GM21528 (cell line): ENCODE data around the gene ACOX1.
"Not testable (repeated sequence)": the region's sequence is repeated elsewhere in the genome, so short reads cannot be mapped to it uniquely, and the experiment has no call there.

Experiments
- ATAC-seq: cut with Tn5 transposase; IDR thresholded peaks from one replicate; pipeline ENCODE4 v1.9.1; 2021; ENCODE audit warnings: mild to moderate bottlenecking, moderate library complexity; ENCODE audit not compliant: unreplicated experiment, low FRiP score

ACOX1 gene

DNA sequence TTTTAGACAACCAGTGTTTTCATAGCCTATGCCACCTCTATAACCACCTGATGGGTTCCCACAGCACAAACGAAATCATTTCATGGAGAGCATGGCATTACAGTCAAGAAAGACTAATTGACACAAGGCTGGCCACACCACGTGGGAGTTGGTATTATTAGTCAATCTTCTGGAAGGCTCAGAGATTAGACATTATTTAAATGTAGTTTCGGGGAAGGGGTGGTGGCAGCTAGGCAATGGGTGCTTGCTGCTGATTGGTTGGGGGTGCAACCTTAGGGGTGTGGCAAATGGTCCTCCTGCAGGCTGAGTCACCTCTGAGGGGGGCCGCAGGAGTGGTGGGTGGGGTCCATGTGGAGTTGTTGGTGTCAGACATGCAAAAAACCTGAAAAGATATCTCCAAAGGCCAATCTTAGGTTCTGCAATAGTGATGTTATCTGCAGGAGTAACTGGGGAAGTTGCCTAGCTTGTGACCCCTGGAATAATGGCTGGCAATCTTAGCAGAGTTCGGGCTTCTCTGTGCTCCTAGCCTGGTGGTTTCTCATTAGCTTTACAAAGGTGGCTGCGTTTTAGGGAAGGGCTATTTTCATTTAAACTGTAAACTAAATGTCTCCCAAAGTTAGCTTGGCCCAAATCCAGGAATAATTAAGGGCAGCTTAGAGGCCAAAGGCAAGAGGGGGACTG is 4.7 kb upstream of the ACOX1 start:
- no peak for ATAC-seq

DNA sequence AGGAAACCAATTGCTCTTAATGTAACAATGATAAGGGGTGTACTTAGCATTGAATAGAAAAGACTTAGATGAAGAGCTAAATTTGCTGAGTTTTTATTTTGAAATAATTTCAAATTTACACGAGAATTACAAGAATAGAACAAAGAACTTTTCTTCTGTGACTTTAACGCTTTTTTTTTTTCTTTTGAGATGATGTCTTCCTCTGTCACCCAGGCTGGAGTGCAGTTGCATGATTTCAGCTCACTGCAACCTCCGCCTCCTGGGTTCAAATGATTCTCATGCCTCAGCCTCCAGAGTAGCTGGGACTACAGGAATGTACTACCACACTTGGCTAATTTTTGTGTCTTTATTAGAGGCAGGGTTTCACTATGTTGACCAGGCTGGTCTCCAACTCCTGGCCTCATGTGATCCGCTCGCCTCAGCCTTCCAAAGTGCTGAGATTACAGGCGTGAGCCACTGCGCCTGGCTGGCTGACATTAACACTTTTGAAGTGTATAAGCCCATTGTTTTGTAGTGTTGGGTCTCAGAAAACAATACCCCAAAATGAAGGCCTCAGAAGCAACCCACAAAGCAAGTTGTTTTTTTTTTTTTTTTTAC is 2.2 kb upstream of the ACOX1 start:
- no peak for ATAC-seq

DNA sequence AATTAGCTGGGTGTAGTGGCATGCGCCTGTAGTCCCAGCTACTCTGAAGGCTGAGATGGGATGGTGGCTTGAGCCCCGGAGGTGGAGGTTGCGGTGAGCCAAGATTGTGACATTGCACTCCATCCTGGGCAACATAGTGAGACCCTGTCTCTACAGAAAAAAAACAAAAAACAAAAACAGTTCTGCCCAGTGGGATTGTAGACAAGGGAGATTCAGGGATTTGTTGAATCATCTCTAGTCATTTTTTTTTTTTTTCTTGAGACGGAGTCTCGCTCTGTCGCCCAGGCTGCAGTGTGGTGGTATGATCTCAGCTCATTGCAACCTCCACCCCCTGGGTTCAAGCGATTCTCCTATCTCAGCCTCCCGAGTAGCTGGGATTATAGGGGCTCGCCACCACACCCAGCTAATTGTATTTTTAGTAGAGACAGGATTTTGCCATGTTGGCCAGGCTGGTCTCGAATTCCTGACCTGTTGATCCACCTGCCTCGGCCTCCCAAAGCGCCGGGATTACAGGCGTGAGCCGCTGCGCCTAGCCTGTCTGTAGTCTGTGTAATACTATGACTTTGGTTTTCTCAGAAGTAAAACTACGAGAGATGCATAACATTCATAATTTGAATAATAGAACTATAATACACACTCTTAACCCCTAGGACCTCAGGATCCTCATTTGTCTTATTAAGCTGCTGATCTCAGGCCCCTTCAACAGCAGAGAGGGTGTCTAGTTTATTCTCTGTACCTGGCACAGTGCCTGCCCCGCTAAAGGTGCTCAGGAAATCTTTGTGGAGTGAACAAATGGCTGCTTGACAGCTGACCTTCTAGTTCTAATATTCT is 1.4 kb upstream of the ACOX1 start:
- no peak for ATAC-seq

DNA sequence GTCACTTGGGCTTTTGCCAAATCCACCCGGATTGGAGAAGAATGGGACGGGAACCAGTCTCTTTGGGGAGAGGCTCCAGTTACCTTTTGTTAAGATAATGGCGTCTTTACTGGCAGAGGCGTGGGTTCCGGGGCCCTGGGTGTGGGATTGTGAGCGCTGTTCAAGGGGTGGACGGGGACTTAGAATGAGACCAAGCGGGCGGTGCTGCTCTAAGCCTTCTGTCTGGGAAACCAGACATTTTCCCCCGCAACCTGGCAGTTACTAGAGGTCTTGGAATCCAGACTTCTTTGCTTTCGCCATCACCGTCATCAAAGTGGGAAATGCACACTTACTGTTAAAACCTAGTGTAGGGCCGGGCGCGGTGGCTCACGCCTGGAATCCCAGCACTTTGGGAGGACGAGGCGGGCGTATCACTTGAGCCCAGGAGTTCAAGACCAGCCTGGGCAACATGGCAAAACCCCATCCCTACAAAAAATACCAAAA is 780 bp upstream of the ACOX1 start:
- ATAC-seq = peak; percentile 24

DNA sequence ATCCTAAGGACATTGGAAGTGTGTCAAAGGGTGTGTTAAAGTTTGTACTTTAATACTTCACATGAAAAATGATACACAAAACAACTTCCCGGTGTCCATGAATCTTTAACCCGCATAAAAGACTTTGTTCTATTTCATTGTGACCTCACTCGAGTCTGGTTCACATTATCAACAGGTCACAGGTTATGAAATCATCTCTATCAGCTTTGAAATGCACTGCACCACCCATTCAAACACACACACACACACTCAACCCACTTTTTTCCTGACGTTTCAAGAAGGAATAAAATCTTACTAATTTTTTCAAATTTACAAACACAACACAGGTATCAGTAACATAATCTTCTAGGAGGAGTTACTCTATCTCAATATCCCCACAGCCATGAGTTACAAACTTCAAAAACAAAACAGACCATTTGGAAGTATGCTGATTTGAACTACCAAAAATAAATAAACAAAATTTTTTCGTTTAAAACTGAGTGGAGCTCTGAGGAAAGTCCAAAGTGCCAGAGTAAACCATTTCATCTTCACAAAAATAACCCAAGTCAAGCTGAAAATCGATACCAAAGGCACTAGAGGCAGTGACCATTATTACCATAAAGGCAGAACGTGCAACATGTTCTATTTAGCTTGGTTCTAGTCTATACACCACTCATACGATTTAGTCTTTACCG is 2.7 kb downstream of the ACOX1 start:
- no peak for ATAC-seq

DNA sequence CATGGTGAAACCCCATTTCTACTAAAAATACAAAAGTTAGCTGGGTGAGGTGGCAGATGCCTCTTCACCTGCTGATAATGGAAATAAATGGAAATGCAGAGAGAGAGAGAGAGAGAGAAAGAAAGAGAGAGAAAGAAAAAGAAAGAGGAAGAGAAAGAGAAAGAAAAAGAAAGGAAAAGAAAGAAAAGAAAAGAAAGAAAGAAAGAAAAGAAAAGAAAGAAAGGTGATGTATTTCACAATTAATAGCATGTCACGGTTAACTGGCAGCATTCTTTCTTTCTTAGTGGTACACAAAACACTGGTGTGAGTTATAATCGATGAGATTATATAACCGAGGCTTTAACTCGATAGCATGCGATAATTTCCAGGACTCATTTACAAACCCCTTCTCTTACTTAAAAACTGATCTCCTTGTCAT is 3.2 kb downstream of the ACOX1 start:
- ATAC-seq = no peak

DNA sequence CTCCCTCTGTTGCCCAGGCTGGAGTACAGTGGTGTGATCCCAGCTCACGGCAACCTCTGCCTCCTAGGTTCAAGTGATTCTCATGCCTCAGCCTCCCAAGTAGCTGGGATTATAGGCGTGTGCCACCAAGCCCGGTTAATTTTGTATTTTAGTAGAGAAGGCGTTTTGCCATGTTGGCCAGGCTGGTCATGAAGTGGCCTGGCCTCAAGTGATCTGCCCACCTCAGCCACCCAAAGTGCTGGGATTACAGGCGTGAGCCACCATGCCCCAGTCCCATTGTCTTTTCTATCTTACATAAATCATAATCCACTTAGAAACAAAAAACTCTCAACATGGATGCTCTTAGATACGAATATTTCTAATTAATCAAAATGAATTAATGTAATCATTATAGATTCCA is 3.8 kb downstream of the ACOX1 start:
- not testable (repeated sequence) for ATAC-seq

DNA sequence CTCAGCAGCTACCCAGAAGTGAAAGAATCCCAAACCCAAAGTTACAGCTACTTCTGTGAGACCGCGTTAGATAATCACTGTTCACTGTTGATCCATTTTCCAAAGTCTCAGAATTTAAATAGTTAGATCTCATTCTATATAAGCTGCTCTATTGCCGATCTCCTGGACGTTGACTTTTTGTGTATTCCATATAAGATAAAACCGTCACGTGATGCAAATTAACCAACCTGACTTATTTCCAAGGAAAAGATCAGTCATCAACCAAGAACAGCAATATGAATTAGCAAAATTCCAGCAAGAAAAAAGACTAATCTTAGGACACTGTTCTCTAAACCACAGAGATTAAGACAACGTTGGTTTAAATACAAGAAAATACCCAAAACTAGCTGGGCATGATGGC is 8.3 kb downstream of the ACOX1 start:
- ATAC-seq = no peak

DNA sequence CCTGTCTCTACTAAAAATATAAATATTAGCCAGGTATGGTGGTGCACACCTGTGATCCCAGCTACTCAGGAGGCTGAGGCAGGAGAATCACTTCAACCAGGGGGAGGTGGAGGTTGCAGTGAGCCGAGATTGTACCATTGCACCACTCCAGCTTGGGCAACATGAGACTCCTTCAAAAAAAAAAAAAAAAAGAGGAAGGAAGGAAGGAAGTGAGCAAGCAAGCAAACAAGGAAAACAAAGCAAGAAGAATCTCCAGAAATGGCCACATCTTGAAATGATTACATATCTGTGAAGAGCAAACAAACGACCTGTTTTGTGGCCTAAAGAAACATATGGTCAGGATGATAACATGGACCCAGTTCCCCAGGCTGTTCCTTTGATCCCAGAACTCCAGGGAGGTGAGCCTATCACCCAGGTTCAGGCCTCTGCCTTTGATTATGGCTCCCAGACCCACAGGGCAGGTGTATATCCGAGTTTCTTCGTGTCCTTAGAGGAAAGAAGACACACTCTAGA is 8.9 kb downstream of the ACOX1 start:
- ATAC-seq = no peak

DNA sequence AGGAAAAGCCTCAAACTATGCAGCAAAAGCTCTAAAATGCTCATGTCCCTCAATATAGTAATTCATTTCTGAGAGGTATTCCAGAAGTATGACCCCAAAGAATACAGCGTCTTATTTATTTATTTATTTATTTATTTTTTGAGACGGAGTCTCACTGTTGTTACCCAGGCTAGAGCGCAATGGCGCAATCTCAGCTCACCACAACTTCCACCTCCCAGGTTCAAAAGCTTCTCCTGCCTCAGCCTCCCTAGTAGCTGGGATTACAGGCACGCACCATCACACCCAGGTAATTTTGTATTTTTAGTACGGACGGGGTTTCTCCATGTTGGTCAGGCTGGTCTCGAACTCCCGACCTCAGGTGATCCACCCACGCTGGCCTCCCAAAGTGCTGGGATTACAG is 9.9 kb downstream of the ACOX1 start:
- not testable (repeated sequence) for ATAC-seq

DNA sequence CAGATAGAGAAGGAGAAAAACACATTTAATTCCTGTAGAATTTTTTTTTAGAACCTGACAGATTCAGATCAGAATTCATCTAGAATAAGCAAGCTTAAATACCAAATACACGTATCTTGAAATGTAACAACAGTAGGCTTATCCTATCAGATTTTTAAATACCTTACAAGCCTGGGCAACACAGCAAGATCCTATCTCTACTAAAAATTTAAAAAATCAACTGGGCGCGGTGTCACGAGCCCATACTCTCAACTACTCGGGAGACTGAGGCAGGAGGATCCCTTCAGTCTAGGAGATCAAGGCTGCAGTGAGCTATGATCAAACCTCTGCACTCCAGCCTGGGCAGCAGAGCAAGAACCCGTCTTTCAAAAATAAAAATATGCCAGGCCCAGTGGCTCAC is 13.5 kb downstream of the ACOX1 start:
- no peak for ATAC-seq

DNA sequence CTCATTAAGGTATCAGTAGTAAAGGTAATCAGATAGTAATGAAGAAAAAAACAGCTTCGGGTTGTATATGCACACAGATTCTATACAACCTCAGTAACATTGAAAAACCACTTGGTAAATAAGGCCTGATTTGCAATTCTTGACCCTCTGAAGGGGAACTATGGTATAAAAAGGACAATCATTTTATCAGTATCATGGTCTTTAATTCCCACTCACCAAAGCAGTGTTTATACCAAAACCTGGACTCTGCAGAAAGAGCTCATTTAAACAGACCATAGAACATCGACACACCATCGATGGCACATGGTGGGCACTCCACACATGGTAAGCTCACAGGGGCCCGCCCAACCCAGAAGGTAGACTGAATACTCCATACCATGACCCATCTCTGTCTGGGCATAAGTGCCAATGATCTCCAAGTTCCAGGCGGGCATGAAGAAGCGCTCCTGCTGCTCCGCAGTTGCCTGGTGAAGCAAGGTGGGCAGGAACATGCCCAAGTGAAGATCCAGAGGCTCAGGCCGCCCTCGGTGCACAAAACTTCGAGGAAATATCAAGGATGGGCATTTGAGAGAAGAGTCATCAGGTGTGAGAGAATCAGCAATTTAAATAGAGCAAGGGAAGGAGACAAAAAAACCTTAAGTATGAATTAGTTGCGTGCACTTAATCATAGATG is 19.0 kb downstream of the ACOX1 start:
- no peak for ATAC-seq

DNA sequence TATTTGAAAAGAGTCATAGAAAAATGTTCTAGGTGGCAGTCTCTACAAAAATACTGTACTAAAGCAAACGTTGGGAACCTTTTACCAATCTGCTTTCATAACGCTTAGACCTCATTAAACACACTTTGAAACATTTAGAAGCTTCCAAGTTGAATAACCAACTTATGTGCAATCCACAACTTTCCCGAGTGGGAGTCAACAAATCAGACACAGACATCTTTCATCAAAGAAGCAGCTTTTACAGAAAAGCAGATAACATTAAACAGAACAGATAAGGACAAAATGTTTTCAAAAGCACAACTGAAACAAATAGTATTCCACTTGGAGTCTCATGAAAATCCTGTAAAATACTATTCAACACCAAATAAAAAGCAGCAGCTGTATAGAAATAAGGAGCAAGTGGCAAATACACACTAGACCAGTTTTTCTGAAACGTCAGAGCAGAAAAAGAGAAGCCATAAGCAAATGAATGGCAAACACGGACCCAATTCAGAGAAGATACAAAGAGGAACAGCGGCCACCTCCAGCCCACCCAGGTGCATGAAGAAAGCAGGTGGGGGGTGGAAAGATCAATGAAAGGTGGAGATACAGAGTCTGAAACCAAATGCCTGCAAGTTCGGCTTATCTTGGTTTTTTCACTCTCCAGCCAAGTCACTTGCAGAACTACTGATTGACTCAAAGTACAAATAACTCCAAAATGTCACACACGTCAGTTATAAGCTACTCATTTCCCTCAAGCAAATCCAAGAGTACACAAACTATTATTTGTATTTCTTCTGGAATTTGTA is 19.7 kb downstream of the ACOX1 start:
- ATAC-seq = no peak

DNA sequence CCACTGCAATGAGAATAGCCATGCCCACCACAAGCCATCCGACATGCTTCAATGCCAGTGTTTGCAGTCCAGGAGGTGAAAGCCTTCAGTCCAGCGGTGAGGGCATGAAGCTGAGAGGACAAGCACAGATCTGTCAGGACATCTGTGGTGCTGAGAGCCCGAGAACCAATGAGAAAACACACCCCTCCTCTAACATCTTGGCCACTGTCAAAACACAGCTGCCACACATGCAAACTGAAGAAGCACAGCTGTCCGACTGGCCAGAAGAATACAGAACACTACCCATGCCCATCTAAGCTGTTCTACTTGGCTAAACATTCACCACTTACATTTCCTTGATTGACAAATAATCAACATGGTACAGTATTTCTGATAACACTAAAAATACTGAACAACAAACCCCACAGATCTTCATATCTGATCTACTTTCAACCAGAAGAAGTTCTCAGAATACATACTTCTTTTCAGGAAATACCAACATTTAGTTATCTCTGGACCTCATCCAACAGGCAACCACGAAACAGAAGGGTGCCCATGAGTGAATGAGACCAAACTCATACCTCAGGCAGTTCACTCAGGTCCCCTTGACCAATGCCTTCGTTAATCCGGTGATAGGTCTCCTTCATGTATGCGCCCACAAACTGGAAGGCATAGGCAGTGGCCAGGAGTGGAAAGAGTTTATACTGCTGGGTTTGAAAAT is 28.0 kb downstream of the ACOX1 start:
- ATAC-seq = no peak

DNA sequence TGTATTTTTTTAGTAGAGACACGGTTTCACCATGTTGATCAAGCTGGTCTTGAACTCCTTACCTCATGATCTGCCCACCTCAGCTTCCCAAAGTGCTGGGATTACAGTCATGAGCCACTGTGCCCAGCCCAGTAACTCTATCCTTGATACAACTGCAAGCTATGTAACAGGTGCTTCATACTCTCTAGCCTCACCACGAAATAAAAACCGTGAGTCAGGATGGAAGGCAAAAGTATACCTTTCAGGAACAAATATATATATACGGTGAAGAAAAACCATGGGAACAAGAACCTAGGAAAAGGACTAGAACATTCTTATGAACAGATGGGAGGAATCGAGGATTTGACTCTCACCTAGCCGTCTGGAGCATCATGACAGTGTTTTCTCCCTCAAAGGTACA is 28.5 kb downstream of the ACOX1 start:
- ATAC-seq = no peak

DNA sequence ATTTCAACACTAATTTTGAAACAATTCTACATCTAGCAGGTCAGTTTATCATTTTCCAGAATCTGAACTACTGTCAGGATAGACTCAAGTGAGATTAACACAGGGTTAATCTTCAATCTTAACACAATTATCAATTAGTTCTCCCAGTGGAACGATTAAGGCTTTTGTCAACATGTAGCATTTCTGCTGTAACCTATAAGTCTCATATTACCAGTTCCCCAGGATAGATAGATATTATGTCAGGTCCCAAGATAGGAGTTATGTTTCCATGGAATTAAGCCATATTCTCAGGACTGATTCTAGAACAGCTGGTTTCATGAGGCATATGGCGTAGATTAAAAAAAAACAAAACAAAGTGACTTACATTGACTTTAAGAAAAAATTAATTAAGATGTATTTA is 33.8 kb downstream of the ACOX1 start:
- ATAC-seq = no peak

DNA sequence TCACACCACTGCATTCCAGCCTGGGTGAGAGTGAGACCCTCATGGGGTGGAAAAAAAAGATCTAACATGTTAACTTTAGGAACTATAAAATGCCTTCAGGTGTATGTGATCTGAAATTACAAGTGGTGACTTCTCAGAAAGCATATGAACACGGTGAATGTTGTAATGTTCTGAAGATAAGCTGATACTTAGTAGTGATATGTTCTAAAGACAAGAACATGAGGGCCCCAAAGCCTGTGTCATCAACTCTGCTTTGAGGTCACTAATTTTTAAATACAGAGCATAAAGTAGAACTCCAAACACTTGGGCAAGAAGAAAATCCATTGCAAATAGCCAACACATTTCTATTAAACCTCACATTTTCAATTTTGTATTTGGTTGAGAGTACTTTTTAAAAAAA is 35.5 kb downstream of the ACOX1 start:
- no peak for ATAC-seq

DNA sequence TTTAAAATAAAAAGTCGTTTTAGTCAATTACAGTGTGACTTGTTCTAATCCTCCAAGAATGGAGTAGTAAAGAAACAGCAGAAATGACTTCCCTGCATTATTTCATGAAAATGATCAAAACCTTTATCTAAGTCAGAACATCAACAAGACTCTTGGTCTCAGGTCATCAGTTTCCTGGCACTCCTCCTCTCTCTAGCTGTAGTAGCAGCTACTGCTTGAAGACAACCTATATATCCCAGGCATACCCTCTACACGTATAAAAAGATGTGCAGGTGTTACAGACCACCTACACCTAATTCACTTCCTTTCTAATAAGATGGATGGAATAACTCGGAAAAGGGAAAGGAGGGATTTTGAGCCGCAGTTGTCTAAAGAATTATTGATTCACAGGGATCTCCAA is 36.5 kb downstream of the ACOX1 start:
- no peak for ATAC-seq

DNA sequence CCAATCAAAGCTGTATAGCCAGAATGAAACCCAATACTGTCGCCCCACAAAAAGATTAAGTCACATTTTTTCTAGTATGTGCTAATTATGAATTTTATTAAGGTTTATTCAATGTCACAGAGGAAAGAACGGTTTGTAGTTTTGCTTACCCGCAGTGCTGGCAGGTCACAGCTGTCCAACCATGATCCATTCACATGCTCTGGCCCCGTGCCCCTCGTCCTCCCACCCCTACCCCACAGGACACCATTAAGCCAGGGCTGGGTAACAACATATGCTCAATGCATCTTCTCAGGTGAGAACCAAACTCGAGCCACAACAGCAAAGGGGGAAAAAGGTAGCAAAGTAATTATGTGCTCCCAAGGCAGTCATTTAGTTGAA is 37.5 kb downstream of the ACOX1 start:
- ATAC-seq = no peak
